CD14-positive monocyte (primary cell): Measurements from ENCODE around the gene SELENOO. TPM values are rescaled to one million over a fixed set of nuclear protein-coding genes. Genes with fewer than 3 reads are reported as not detected.

Experiments
- DNase-seq, 3 donors: peaks; one replicate each; pipeline ENCODE4 v3.0.0-alpha.2; 2011 to 2022
- H2AFZ ChIP-seq: 2 replicates; pipeline ENCODE4 v1.6.0; 2012; ENCODE audit warnings: mild to moderate bottlenecking, low read depth, low read length, inconsistent platforms; ENCODE audit not compliant: insufficient read depth, poor library complexity, severe bottlenecking
- H3K27ac ChIP-seq, 2 donors: 1 replicate in 1 of 2; 2 replicates in 1 of 2; pipeline ENCODE4 v1.5.1; 2012 to 2013; ENCODE audit warnings: low read length in 2 of 2, control low read depth in 1 of 2, inconsistent platforms in 1 of 2, low read depth in 1 of 2, mild to moderate bottlenecking in 1 of 2
- H3K27me3 ChIP-seq, 2 donors: one replicate each; pipeline versions ENCODE4 v1.6.0 to v1.6.1; 2011 to 2013; ENCODE audit warnings: low read length in 2 of 2; ENCODE audit not compliant: control insufficient read depth in 2 of 2, insufficient read depth in 2 of 2
- H3K36me3 ChIP-seq, 2 donors: replicated peaks in 1 of 2; 1 replicate in 1 of 2; 2 replicates in 1 of 2; pipeline versions ENCODE4 v1.5.1 to v1.6.1; 2012 to 2013; ENCODE audit warnings: low read length in 2 of 2, control low read depth in 1 of 2, inconsistent platforms in 1 of 2, mild to moderate bottlenecking in 1 of 2; ENCODE audit not compliant: insufficient read depth in 2 of 2, control insufficient read depth in 1 of 2
- H3K4me1 ChIP-seq, 2 donors: 1 replicate in 1 of 2; 2 replicates in 1 of 2; pipeline versions ENCODE4 v1.5.1 to v1.6.1; 2012 to 2013; ENCODE audit warnings: low read length in 2 of 2, control low read depth in 1 of 2, inconsistent platforms in 1 of 2, mild to moderate bottlenecking in 1 of 2, moderate library complexity in 1 of 2; ENCODE audit not compliant: insufficient read depth in 2 of 2, control insufficient read depth in 1 of 2
- H3K4me2 ChIP-seq: replicated peaks from 2 replicates; pipeline ENCODE3; 2012; ENCODE audit warnings: low read length, moderate library complexity, mild to moderate bottlenecking; ENCODE audit not compliant: poor library complexity, severe bottlenecking; ENCODE audit errors: extremely low read depth
- H3K4me3 ChIP-seq, 3 experiments: fragments of 200-600 bp in 1 of 3; sonication (generic) in 1 of 3; replicated peaks in 1 of 3; 1 replicate in 2 of 3; 2 replicates in 1 of 3; pipeline ENCODE4 v1.5.1; 2011 to 2013; ENCODE audit warnings: low read length in 3 of 3, mild to moderate bottlenecking in 3 of 3, control low read depth in 2 of 3, low read depth in 2 of 3, inconsistent platforms in 1 of 3, moderate library complexity in 1 of 3
- H3K79me2 ChIP-seq: 2 replicates; pipeline ENCODE4 v1.6.0; 2012; ENCODE audit warnings: mild to moderate bottlenecking, control low read depth, inconsistent platforms, low read length, moderate library complexity; ENCODE audit not compliant: insufficient read depth
- H3K9ac ChIP-seq: 2 replicates; pipeline ENCODE4 v1.6.0; 2017; ENCODE audit warnings: low read length, mild to moderate bottlenecking; ENCODE audit not compliant: insufficient read depth, poor library complexity, severe bottlenecking
- H3K9me3 ChIP-seq, 2 donors: replicated peaks in 1 of 2; 1 replicate in 1 of 2; 2 replicates in 1 of 2; pipeline versions ENCODE4 v1.5.1 to v1.6.1; 2012 to 2013; ENCODE audit warnings: low read length in 2 of 2, control low read depth in 1 of 2; ENCODE audit not compliant: control insufficient read depth in 1 of 2, insufficient read depth in 1 of 2
- H4K20me1 ChIP-seq: 2 replicates; pipeline ENCODE4 v1.6.0; 2012; ENCODE audit warnings: mild to moderate bottlenecking, low read length, control low read depth, moderate library complexity; ENCODE audit not compliant: insufficient read depth
- H3K27ac Mint-ChIP-seq, 7 donors: one replicate each; pipeline ENCODE4 v1.8.0; 2020; ENCODE audit warnings: mild to moderate bottlenecking in 7 of 7, mixed read lengths in 7 of 7, moderate library complexity in 6 of 7, inconsistent platforms in 2 of 7
- H3K27me3 Mint-ChIP-seq, 3 donors: one replicate each; pipeline ENCODE4 v1.8.0; 2021 to 2022; ENCODE audit warnings: low read depth in 3 of 3, mild to moderate bottlenecking in 3 of 3, mixed read lengths in 3 of 3, moderate library complexity in 3 of 3, inconsistent platforms in 1 of 3
- H3K36me3 Mint-ChIP-seq, 2 donors: one replicate each; pipeline ENCODE4 v1.8.0; 2020; ENCODE audit warnings: mixed read lengths in 2 of 2, inconsistent platforms in 1 of 2, mild to moderate bottlenecking in 1 of 2
- H3K4me1 Mint-ChIP-seq: one replicate; pipeline ENCODE4 v1.8.0; 2020; ENCODE audit warnings: mild to moderate bottlenecking, mixed read lengths
- H3K4me3 Mint-ChIP-seq, 2 donors: one replicate each; pipeline ENCODE4 v1.8.0; 2020; ENCODE audit warnings: mild to moderate bottlenecking in 2 of 2, mixed read lengths in 2 of 2, moderate library complexity in 1 of 2
- H3K9me3 Mint-ChIP-seq, 7 donors: one replicate each; pipeline ENCODE4 v1.8.0; 2020 to 2022; ENCODE audit warnings: mixed read lengths in 7 of 7, mild to moderate bottlenecking in 6 of 7, moderate library complexity in 6 of 7, inconsistent platforms in 2 of 7
- CTCF ChIP-seq: fragments of 200-600 bp; IDR thresholded peaks from one replicate; pipeline ENCODE4 v1.8.0; 2022; ENCODE audit warnings: antibody characterized with exemption, mild to moderate bottlenecking
- WGBS: methylation state at CpG from one replicate; pipeline ENCODE4 v1.1.5; 2013; ENCODE audit warnings: missing lambda C conversion rate; ENCODE audit not compliant: insufficient coverage; 5-methylcytosine and 5-hydroxymethylcytosine counted together
- intact Hi-C, 2 donors: fragments of 100-400 bp; cut with micrococcal nuclease; formaldehyde crosslinking; loops; one replicate each; pipeline versions ENCODE4 v1.15.0 to v1.15.1; 2023
- polyA plus RNA-seq, 3 donors: library from polyadenylated mRNA; depleted of rRNA in 1 of 3; unstranded in 2 of 3; stranded (reverse) in 1 of 3; fragments of 300-500 nt in 2 of 3; fragments of >200 nt in 1 of 3; fragmentation: Illumina TruSeq in 2 of 3; gene quantifications; 1 replicate in 2 of 3; 2 replicates in 1 of 3; pipeline ENCODE4 v1.2.3, GENCODE V29; 2012 to 2021

Gene SELENOO
- polyA plus RNA-seq, 3 donors, result 2.7 to 76.9 (median 8.7) TPM

GRCh38 chr22:50243685-50244419, 43.0 kb downstream of the SELENOO start:
- peaks cover 23 to 46% of the 10 kb centered on the region in 2 donors for H3K36me3 ChIP-seq
- DNase-seq, result no peak
- peaks cover 75% of the 10 kb centered on the region for H3K79me2 ChIP-seq
- peak overlapping the region; percentile 95 for H3K4me2 ChIP-seq
- peak overlapping the region; percentile 87 to 96 for H3K27ac ChIP-seq
- peak overlapping the region; percentile 77 to 99 (median 98) for H3K4me3 ChIP-seq
- peak overlapping the region; percentile 97 to 100 (median 99) for H3K27ac Mint-ChIP-seq
- peaks cover 0 to 2% (median 0%) of the 10 kb centered on the region in 7 donors for H3K9me3 Mint-ChIP-seq
- H3K4me1 ChIP-seq, result peaks cover 50 to 57% of the 10 kb centered on the region in 2 donors
- H2AFZ ChIP-seq, result peak overlapping the region; percentile 97
- intact Hi-C loops, result loop anchor here in 1 of 2 donors (2.0 kb wide), 1 partner anchor 99 kb away; the partner anchor contains the start of gene PPP6R2
- peaks cover 45% of the 10 kb centered on the region for H3K4me1 Mint-ChIP-seq
- no peaks in the 10 kb centered on the region for H3K27me3 Mint-ChIP-seq
- H3K9me3 ChIP-seq, result no peaks in the 10 kb centered on the region
- WGBS, result 29% methylated on average over 22 of the region's 27 CpGs
- peaks cover 18 to 35% of the 10 kb centered on the region in 2 donors for H3K36me3 Mint-ChIP-seq
- no peak for TF ChIP-seq CTCF
- peak overlapping the region; percentile 90 for H3K9ac ChIP-seq
- H3K27me3 ChIP-seq, result no peaks in the 10 kb centered on the region
- H3K4me3 Mint-ChIP-seq, result peak overlapping the region; percentile 96 to 98
- H4K20me1 ChIP-seq, result peaks cover 18% of the 10 kb centered on the region

- no peaks in the 10 kb centered on the region for H3K9me3 ChIP-seq
- peak within 1 kb of the TSS; percentile 95 for H3K4me2 ChIP-seq
- H3K4me3 ChIP-seq, result peak within 1 kb of the TSS; percentile 77 to 99 (median 98)
- peaks cover 72% of the 10 kb centered on the region for H3K79me2 ChIP-seq
- peak within 1 kb of the TSS; percentile 97 for H2AFZ ChIP-seq
- H3K4me1 ChIP-seq, result peaks cover 53 to 60% of the 10 kb centered on the region in 2 donors
- Mint-ChIP-seq H3K36me3 (peaks cover 14 to 28% of the 10 kb centered on the region in 2 donors), H3K9me3 (no peaks in the 10 kb centered on the region), H3K4me1 (peaks cover 45% of the 10 kb centered on the region), H3K4me3 (peak within 1 kb of the TSS; percentile 96 to 98), H3K27ac (peak within 1 kb of the TSS; percentile 97 to 100 (median 99)), H3K27me3 (no peaks in the 10 kb centered on the region)
- H3K9ac ChIP-seq, result peak within 1 kb of the TSS; percentile 90
- no peak for TF ChIP-seq CTCF
- under 1% methylated on average over 66 of the region's 76 CpGs for WGBS
- peak; percentile 89 to 93 (median 93) for DNase-seq
- peaks cover 17% of the 10 kb centered on the region for H4K20me1 ChIP-seq
- peak within 1 kb of the TSS; percentile 87 to 96 for H3K27ac ChIP-seq
- intact Hi-C loops, result loop anchor here in 1 of 2 donors (2.0 kb wide), 1 partner anchor 98 kb away; the partner anchor contains the start of gene PPP6R2
- H3K27me3 ChIP-seq, result no peaks in the 10 kb centered on the region
- peaks cover 20 to 42% of the 10 kb centered on the region in 2 donors for H3K36me3 ChIP-seq
Measured at GRCh38 chr22:50244420-50245213, 43.8 kb downstream of the SELENOO start, which contains the start of gene TUBGCP6. Gene TUBGCP6 (minus strand): TSS chr22:50245023. CDS start chr22:50244459, 564 bp downstream.
